GM21526 (cell line): Measurements from ENCODE around the gene PROB1.
"Not testable (repeated sequence)": the region's sequence is repeated elsewhere in the genome, so short reads cannot be mapped to it uniquely, and the experiment has no call there.

Experiments used
- ATAC-seq: cut with Tn5 transposase; IDR thresholded peaks from one replicate; pipeline ENCODE4 v1.9.1; 2021; ENCODE audit warnings: moderate library complexity; ENCODE audit not compliant: unreplicated experiment, low FRiP score

Gene PROB1

GRCh38 chr5:139415221-139415861 is 20.4 kb upstream of the PROB1 start:
- no peak for ATAC-seq

DNA sequence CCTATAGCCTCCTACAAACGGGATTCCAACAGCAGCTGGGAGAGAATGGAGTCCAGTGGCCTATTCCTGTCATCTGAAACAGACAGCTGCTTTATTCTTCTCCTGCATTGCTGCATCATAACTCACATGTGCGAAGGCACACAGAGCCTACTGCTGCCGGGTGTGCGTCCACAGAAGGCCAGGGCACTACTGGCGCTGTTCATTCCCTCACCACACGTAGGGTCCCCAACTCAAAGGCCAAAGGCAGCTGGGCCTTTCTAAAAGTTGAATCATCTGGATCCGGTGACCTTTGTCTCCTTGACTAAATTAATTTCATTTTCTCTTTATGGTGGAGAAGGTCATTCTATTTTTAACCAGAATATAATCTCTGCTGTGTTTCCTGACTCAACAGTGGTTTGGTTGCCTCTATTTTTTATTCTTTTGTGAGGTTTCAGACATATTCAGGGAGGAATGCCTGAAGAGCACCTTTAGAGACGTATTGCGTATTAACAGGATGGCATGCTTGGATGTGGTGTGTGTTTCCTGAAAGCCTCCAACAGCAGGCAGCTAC is 19.8 kb upstream of the PROB1 start:
- ATAC-seq, result no peak

GRCh38 chr5:139413963-139414362 is 19.1 kb upstream of the PROB1 start:
- ATAC-seq, result no peak

DNA sequence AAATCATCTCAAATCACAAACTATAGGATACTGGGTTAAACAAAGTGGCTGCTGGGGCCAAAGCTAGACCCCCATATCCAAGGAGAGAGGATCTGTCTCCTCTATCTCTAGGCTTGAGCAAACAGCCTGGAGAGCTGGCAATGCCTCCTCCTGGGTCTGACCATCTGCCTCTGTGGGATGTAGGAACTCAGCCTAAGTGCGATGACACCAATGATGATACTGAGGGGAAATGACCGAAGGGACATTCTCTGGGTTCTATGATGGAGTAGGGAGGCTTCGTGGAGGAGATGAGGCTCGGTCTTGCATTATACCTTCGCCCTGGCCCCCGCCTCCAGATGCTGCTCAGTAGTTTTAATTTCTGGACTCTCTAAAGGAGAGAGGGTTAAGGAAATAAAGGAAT is 18.2 kb upstream of the PROB1 start:
- ATAC-seq, result no peak

DNA sequence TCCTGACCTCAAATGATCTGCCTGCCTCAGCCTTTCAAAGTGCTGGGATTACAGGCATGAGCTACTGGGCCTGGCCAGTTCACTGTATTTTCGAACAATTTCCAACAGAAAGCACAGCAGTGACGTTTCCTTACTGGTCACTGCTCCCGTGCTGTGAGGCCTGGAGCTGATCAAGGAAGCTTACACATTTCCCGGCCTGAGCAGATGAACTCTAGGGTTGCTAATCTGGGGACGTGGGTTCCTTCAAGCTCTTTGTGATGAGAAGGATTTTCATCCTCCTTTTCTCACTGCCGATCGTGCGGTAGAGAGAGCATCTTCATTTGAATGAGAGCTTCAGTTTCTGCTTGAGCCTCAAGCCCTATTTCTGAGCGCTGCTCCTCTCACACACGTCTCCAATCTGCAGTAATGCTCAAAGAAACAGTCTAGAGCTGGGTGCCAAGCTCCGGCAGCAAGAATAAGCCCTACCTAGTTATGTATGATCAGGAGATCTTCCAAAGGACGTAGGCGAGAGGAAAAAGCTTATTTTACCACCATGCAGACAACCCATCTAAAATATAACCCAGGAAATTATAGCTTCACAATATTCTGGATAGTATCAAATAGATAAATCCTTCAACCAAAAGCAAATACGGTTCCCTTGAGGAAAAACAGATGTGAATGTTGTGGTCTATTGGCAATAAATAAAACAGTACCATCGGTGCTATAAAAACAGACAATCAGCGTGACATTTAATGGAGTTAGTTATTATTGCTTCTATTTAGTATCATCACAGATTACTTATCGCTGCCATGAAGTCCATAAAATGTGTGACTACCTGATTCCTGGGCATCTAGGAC is 16.3 kb upstream of the PROB1 start:
- no peak for ATAC-seq

DNA sequence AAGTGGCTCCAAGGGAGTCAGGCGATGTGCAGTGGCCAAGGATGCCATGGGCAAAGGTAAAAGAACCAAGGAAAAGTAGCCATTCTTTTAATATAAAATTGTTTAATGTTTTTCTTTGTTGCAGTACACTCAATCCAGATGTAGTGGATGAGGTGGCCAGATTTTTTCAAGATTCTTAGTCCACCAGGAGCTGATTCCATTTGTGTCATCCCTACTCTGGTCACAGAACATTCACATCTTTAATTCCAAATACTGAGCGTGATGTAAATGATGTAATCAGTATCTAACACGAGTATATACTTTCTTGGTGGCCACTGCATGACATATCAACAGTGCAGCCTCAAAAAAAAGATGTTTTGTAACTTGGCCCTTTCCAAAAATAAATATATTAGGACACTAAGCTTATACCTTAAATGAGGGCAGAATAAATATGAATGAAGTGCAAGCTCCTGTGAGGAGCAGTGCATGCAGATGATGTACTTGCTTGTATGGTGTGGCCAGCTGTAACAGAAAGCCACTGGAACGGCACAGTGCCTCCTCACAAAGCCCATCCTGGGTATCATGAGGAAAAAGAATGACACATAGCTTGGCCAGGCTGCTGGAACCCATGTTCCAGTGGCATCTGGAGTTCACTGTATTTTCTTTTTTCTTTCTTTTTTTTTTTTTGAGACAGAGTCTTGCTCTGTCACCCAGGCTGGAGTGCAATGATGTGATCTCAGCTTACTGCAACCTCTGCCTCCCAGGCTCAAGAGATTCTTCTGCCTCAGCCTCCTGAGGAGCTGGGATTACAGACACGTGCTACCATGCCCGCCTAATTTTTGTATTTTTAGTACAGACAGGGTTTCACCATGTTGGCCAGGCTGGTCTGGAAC is 15.5 kb upstream of the PROB1 start:
- no peak for ATAC-seq

DNA sequence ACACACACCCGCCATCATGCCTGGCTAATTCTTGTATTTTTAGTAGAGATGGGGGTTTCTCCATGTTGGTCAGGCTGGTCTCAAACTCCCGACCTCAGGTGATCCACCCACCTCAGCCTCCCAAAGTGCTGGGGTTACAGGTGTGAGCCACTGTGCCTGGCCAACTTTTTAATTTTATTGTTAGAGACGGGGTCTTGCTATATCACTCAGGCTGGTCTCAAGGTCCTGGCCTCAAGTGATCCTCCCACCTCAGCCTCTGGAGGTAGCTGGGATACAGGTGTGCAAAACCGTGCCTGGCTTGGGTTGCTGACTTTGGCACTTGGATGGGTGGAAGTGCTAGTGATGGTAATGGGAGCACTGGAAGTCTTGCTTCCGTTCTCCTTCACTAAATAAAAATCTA is 14.2 kb upstream of the PROB1 start:
- ATAC-seq, result not testable (repeated sequence)

DNA sequence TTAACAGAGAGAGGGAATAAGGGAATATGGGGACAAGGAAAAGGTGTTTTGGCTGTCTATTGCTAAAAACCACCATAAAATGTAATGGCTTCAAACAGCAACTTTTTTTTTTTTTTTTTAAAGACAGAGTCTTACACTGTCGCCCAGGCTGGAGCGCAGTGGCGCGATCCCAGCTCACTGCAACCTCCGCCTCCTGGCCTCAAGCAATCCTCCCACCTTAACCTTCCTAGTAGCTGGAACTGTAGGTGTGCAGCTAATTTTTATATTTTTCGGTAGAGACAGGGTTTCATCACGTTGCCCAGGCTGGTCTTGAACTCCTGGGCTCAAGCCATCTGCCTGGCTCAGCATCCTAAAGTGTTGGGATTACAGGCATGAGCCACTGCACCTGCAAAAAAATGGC is 13.3 kb upstream of the PROB1 start:
- ATAC-seq, result no peak

- no peak for ATAC-seq
These were observed 12.6 kb upstream of the PROB1 start for GRCh38 chr5:139407517-139407916.

DNA sequence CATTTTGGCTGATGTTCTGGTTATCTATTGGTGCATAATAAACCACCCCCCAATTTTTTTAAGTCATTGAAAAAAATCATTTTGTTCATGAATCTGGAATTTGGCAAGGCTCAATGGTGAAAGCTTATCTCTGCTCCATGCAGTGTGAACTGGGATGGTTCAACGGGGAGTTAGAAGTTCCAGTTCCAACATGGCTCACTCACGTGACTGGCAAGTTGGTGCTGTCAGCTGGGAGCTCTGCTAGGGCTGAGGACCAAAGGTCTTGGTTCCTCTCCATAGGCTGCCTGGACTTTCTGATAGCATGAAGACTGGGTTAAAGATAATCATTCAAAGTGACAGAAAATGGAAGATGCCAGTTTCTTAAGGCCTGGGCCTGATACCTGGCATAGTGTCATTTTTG is 12.1 kb upstream of the PROB1 start:
- ATAC-seq, result no peak

DNA sequence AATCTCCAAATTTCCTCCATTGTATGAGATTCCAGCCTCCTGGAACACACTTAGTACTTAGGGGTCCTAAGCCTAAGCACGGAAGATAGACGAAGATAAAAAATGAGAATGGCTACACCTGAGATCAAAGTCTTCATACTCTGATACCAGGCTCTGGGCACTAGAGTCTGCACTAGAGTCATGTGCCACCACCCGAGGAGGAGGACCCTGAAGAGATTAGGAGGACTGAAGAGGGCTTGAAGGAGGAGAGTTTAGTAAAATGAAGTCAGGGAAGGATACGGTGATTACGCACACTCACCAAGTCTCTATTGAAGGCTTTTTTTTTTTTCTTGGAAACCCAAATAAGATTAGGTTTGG is 9.6 kb upstream of the PROB1 start:
- no peak for ATAC-seq

DNA sequence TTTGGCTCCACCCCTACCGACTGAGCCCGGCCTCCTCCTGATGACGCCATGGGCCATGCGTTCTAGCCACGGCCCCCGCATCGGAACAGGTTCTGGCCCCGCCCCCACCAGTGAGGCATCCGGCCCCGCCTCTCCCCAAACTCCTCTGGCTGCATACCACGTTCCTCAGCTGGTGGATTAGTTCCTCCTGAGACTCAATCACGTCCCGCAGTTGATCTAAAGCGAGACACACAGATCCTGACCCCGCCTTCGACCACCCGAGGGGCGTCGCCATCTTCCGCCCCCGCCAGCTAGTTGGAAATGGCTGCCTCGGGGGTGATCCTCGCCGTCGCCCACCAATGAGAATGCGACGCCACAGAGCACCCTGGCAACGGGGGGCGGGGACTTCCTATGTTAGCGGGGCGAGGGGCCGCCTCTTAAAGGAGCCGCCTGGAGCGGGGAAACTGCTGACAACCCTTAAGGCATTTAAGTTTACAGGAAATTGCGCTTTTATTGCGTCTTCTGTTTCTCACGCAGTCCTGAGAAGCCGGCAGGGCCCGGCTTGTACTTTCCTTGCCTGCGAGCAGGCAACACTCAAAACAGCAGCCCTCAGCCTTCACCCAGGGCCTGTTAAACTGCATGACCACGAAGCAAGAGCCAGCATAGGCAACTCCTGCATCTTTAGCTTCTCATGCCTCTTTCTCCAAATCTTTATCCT is 9.0 kb upstream of the PROB1 start, which contains the start of gene SPATA24:
Gene SPATA24 (minus strand): TSS at position 303 of the 697 bp plus-strand sequence. CDS start 29 bp downstream, at position 274.
- ATAC-seq, result peak; percentile 80

- ATAC-seq, result no peak
These were observed 8.5 kb upstream of the PROB1 start for GRCh38 chr5:139403418-139403786.

GRCh38 chr5:139402561-139403158 is 7.8 kb upstream of the PROB1 start:
- no peak for ATAC-seq

DNA sequence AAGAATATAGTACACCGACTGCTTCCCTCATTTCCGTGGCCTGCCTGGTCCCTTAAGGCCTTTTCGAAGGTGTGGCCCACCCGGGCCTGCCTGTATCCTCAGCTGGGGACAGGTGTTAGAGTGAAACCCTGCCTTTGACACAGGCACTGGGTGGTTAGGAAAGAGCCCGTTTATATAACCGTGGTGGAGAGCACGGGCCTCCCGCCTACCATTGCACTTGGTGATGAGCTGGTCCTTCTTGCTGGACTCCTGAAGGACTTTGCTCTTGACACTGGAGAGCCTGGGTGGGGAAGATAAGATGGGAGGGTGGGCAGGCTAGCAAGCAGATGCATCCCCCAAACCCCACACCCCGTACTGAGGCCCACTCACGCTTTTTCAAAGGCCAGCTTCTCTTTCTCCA is 6.6 kb upstream of the PROB1 start:
- ATAC-seq, result no peak

GRCh38 chr5:139399501-139400121 is 4.7 kb upstream of the PROB1 start:
- no peak for ATAC-seq

DNA sequence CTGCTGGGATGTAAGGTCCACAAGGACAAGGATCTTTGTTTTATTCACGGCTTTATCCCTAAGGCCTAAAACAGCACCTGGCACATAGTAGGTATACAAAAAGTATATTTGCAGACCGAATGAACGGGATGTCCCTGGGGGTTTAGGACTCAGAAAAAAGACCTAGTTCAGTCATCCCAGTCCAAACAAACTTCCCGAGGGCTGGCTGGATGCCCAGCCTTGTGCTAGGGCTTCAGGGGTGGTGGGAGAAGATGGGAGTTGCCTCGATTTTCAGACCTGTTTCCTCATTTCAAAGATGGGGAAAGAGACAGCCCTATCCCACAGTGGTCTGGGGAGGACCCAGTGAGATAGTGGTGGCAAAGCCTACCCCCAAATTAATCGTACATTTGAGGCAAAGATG is 3.0 kb upstream of the PROB1 start:
- ATAC-seq, result no peak

DNA sequence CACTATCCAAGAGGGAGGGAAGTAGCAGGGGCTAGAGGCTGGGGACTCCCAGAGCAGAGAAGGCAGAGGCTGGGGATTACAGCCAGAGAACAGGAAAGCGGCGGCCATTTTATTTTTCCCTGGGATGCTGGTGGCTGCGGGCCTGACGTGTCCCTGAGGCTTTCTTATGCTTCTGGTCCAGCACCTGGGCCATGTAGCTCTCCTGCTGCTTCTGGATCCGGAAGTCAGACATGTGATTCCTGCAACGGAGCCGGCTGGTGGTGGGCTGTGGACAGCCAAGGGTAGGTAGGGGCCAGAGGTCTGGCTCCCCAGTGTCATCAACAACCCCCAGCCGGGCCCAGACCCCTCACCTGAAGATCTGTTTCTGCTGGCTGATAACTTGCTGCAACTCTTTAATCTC is 1.8 kb upstream of the PROB1 start:
- no peak for ATAC-seq

DNA sequence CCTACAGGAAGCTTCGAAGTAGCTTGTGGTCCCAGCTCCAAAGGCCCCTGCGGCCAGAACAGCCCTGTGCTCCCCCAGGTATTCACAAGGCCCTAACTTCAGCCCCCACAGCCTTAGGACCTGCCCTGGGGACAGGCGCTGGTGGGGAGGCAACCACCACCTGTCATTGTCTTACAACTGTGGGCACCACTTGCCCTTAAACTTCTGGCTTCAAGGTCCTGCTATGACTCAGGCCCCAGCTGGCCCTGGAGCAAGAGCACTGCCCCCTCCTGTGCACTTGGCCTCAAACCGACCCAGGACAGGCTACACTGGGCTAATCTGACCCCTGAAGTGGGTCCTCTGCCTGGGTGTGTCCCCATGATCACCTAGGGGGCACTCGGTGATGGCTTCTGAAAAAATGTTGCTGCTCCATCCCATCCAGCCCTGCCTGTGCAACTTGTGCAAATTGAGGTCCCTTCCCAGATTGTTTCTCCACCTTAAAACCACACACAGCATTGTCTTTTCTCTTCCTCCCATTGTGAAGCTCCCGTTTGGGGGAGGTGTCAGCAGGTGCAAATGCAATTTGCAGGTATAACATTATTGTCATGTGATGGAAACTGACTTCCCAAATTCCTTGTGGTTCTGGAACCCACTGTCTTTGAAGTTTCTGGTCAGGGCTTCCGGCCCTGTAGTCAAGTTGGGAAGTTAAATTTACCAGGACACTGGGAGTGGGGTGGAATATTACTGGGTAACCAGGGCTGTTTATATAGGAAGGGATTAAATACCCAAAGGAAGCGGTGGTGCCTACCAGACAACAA is 1.1 kb upstream of the PROB1 start:
- no peak for ATAC-seq
